Measurements from ENCODE around the gene CFAP53. TPM values are rescaled to one million over a fixed set of nuclear protein-coding genes. Genes with fewer than 3 reads are reported as not detected.

The CFAP53 gene
- total RNA-seq, 4 donors from 2014 or later = 0.37 to 1.3 TPM; not detected in 2

DNA sequence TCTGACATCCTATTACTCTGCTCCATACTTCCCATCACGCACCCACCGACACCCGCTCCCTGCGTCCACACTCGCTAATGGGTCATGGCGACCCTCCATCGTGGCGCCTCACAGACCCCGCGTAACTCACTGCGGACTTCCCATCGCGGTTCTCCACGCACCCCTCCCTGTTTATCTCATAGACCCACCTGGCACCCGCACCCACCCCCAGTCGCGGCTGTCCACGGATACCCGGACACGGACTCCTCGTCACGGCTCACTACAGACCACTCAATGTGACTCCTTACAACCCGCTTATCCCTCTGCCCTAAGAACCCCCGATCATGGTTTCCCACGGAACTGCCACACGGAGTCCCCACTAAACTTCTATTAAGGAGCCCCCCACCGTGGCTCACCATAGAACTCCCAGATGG is 20.7 kb upstream of the CFAP53 start:
- DNase-seq (ENCODE audit: low spot score) (no peak), ATAC-seq (ENCODE audit: low FRiP score) (peak; percentile 22)
- TF ChIP-seq, protein P1, sequence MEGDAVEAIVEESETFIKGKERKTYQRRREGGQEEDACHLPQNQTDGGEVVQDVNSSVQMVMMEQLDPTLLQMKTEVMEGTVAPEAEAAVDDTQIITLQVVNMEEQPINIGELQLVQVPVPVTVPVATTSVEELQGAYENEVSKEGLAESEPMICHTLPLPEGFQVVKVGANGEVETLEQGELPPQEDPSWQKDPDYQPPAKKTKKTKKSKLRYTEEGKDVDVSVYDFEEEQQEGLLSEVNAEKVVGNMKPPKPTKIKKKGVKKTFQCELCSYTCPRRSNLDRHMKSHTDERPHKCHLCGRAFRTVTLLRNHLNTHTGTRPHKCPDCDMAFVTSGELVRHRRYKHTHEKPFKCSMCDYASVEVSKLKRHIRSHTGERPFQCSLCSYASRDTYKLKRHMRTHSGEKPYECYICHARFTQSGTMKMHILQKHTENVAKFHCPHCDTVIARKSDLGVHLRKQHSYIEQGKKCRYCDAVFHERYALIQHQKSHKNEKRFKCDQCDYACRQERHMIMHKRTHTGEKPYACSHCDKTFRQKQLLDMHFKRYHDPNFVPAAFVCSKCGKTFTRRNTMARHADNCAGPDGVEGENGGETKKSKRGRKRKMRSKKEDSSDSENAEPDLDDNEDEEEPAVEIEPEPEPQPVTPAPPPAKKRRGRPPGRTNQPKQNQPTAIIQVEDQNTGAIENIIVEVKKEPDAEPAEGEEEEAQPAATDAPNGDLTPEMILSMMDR (IDR thresholded peaks at IDR 0.05) = no peak

DNA sequence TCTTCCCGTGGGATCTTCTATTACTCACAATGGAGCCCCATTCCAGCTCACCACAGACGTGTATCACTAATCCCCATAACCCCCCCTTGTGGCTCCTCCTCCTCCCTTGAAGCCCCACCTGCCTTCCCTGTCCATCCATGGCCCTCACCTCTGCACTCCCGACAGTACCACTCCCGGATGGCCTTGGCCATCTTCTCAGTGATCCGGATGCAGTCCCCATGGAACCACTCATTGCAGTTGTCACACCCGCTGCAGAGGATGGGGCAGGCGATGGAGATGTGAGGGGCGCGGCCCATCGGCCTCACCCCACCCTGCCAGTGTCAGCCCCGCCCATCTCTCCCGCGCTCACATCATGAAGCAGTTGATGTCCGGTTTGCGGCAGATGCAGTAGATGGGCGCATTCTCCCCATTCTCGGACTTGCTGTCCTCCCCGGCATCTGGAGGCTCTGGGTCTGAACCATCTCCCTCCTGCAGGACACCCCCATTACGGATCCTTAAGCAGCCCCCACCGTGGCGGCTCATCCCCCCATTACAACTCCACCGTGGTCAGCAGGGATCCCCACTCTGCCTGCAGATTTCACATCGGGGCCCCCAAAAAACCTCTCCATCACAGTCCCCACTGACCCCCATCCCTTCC is 20.2 kb upstream of the CFAP53 start:
- ATAC-seq (ENCODE audit: low FRiP score) (no peak), DNase-seq (ENCODE audit: low spot score) (no peak)
- TF ChIP-seq, protein P1 (IDR thresholded peaks at IDR 0.05) = no peak

DNA sequence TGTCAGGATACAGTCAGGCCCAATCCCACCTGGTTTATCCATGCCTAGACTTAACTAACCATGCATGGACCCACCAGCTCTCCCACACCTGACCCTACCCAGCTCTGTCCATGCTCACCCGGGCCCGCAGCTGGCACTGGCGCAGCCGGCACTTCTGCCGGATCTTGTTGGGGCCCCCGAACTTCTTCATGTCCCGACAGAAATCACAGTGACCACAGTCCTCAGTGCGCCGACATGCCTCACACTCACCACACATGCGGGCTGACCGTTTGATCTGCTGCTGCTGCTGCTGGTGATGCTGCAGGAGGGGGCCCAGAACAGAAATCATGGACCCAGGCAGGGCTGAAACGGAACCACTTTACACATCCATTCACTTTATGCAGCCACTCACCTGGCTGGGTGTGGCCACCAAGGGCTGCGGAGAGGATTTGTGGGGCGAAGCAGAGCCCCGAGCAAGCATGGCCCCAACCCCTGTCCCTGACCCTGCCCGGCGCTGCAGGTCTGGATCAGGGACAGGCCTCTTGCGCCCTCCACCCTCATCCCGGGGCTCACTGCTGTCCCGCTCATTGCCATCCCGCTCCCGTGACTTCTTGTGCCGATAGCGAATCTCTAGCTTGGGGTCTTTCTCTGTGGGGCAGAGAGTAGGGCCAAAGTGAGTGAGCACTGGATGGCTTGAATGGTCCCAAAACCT is 19.5 kb upstream of the CFAP53 start:
- TF ChIP-seq, protein P1 (IDR thresholded peaks at IDR 0.05) = no peak
- no peak for DNase-seq (ENCODE audit: low spot score)
- no peak for ATAC-seq (ENCODE audit: low FRiP score)

DNA sequence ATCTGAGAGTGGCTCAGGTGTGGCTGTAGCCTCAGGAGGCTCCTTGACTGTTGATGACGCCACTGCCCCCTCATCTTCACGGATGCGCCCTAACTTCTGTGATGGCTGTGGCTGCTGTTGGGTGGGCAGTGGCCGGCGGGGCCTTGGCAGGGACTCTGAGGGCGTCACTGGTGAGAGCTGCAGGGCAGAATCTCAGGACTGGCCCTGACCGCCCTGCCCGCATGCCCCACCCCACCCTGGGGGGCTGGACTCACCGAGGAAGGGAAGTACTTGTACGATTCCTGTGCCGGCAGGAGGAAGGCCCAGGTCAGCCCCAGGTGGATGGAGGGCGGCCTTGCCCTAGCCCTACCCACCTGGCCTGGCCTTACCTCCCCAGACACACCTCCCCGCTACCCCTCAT is 18.8 kb upstream of the CFAP53 start:
- ATAC-seq (ENCODE audit: low FRiP score) = no peak
- no peak for DNase-seq (ENCODE audit: low spot score)
- TF ChIP-seq, protein P1 (IDR thresholded peaks at IDR 0.05) = no peak

DNA sequence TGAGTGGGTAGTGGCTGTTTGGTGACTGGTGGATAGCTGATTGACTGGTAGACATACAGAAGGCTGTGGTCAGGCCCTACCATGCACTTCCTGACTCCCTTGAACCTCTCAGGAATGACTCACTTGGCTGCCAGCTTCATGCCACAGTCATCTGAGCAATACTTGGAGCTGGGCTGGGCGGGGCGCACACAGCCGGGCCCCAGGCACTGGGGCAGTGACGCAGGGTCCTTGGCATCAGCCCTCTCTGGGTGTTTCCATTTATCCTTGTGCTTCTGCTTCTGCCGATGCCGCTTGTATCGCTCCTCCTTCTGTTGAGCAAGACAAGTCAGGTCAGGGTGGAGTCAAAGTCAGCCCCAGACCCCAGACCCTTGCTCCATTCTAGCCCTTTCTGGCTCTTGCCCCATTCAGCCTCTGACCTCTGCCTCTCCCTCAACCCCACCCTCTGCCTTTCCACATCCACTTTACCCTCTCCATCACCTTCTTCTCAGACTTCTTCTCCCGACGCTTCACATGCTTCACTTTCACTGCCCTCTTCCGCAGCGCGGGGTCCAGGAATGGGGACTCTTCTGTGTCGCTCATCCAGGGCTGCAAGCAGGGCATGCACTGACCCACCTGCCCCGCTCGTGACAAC is 18.1 kb upstream of the CFAP53 start:
- DNase-seq (ENCODE audit: low spot score) = no peak
- TF ChIP-seq, protein P1 (IDR thresholded peaks at IDR 0.05) = no peak
- no peak for ATAC-seq (ENCODE audit: low FRiP score)

DNA sequence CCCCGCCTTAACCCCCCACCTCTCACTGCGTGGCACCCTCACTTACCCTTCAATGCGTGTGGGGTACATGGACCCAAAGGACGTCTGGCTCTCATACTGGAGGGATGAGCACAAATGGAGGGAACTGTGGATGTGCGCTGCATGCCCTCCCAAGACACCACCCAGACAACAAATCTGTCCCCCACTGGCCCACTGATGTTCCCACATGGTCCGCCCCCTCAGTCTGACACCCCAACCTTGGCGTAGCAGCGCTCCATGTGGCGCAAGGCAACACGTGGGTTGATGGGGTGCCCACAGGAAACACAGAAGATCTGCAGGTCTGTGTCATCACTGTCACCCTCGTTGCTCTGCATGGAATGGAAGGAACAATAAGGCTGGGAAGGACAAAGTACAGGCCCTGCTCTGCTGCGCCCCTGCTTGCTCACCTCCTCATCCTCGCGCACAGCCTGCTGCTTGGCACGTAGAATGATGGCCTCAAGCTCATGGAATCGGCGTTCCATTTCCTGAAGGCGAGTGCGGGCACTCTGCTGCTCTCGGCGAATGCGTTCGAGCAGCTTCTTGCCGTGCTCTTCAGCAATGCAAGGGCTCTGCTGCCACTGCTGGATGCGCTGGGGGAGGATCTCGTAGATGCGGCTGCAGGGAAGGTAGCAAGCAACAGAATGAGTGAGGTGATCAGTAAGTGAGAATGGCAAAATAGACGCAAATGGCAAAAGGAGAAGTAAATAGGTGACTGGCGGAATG is 17.3 kb upstream of the CFAP53 start:
- ATAC-seq (ENCODE audit: low FRiP score) = no peak
- no peak for DNase-seq (ENCODE audit: low spot score)
- TF ChIP-seq, protein P1 (IDR thresholded peaks at IDR 0.05) = no peak

Measured in omental fat pad (tissue), 4 donors.